Omental fat pad (tissue), 4 donors: Measurements from ENCODE around the gene STMN1. TPM values are rescaled to one million over a fixed set of nuclear protein-coding genes. Genes with fewer than 3 reads are reported as not detected.

ENCODE experiments used
- ATAC-seq: fragments of 150-250 bp; one replicate; pipeline ENCODE4 v1.9.1; 2016; ENCODE audit warnings: mild to moderate bottlenecking, moderate library complexity; ENCODE audit not compliant: low FRiP score
- DNase-seq: peaks from one replicate; pipeline ENCODE4 v3.0.0-alpha.2; 2019; ENCODE audit warnings: low spot score
- total RNA-seq, 4 donors: library from RNA; depleted of rRNA; stranded (reverse); fragments of >200 nt; gene quantifications; one replicate each; pipeline ENCODE4 v1.1.0, GENCODE V29; 2016
- TF ChIP-seq, protein P1 (sequence below), 3 donors: fragments of 450-650 bp; IDR thresholded peaks; one replicate each; pipeline ENCODE4 v1.5.1; 2016 to 2017; ENCODE audit warnings: antibody characterized with exemption in 3 of 3, mild to moderate bottlenecking in 3 of 3, moderate library complexity in 2 of 3

The STMN1 gene
- total RNA-seq, 4 donors from 2014 or later = 19.5 to 41.0 (median 29.7) TPM

DNA sequence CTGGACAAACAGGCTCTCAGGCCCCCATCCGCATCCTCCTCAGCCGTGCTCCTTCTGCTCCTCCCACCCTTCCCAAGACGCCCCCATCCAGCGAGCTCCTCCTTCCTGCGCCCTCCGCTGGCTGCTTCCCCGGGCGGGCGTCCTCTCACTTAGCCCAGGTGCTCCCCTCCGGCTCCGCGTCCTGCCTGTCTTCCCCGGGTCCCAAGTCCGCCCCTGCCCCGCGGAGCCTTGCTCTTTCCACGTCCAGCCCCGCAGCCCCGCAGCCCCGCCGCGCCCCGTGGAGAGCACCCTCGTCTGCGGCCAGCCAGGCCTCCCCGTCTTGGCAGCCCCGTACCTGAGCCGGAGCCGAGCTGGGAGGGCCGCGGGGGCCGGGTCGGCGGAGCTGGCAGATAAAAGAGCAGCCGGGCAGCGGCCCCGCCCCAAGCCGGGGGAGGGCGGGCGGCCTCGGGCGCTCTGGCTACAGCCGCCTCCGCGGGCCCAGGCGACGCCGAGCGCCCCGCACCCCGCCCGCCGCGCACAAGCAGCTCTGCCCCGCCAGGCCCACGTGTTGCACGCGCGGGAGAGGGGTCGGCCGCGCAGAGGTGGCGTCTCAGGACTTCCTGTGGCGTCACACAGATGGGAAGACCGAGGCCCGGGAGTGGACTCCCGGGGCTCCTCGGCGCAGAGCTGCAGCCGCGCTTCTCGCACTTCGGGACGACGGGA, 30.9 kb downstream of the STMN1 start, which contains the start of gene PAQR7:
TSS of gene PAQR7 (minus strand) at position 555 of the 702 bp plus-strand sequence. CDS start 11,869 bp downstream, outside the sequence.
- peak; percentile 76 for ATAC-seq
- TF ChIP-seq, protein P1, sequence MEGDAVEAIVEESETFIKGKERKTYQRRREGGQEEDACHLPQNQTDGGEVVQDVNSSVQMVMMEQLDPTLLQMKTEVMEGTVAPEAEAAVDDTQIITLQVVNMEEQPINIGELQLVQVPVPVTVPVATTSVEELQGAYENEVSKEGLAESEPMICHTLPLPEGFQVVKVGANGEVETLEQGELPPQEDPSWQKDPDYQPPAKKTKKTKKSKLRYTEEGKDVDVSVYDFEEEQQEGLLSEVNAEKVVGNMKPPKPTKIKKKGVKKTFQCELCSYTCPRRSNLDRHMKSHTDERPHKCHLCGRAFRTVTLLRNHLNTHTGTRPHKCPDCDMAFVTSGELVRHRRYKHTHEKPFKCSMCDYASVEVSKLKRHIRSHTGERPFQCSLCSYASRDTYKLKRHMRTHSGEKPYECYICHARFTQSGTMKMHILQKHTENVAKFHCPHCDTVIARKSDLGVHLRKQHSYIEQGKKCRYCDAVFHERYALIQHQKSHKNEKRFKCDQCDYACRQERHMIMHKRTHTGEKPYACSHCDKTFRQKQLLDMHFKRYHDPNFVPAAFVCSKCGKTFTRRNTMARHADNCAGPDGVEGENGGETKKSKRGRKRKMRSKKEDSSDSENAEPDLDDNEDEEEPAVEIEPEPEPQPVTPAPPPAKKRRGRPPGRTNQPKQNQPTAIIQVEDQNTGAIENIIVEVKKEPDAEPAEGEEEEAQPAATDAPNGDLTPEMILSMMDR (IDR thresholded peaks at IDR 0.05) = no peak
- no peak for DNase-seq

GRCh38 chr1:25874635-25875153, 31.5 kb downstream of the STMN1 start:
- TF ChIP-seq, protein P1 (IDR thresholded peaks at IDR 0.05) = no peak
- ATAC-seq = no peak

GRCh38 chr1:25874209-25874608, 32.0 kb downstream of the STMN1 start:
- no peak for ATAC-seq
- TF ChIP-seq, protein P1 (IDR thresholded peaks at IDR 0.05) = no peak
- DNase-seq = no peak

More at GRCh38 chr1:25874635-25875153, 31.5 kb downstream of the STMN1 start:
- DNase-seq = no peak

GRCh38 chr1:25873120-25873519, 33.1 kb downstream of the STMN1 start:
- ATAC-seq = no peak
- TF ChIP-seq, protein P1 (IDR thresholded peaks at IDR 0.05) = no peak

GRCh38 chr1:25872713-25873112, 33.5 kb downstream of the STMN1 start:
- TF ChIP-seq, protein P1 (IDR thresholded peaks at IDR 0.05) = no peak
- DNase-seq (no peak), ATAC-seq (no peak)

More at GRCh38 chr1:25873120-25873519, 33.1 kb downstream of the STMN1 start:
- DNase-seq = no peak

GRCh38 chr1:25871704-25872494, 34.3 kb downstream of the STMN1 start:
- ATAC-seq = no peak
- TF ChIP-seq, protein P1 (IDR thresholded peaks at IDR 0.05) = no peak
- DNase-seq = no peak
